NCI-H1417 treated with DMSO at 0.1 percent for 48 hours (cell line): ENCODE measurements around the gene SYNDIG1.

Source experiments
- DNase-seq: peaks from one replicate; lab custom pipeline; 2025; lab: John Stamatoyannopoulos, UW

SYNDIG1 gene

DNA sequence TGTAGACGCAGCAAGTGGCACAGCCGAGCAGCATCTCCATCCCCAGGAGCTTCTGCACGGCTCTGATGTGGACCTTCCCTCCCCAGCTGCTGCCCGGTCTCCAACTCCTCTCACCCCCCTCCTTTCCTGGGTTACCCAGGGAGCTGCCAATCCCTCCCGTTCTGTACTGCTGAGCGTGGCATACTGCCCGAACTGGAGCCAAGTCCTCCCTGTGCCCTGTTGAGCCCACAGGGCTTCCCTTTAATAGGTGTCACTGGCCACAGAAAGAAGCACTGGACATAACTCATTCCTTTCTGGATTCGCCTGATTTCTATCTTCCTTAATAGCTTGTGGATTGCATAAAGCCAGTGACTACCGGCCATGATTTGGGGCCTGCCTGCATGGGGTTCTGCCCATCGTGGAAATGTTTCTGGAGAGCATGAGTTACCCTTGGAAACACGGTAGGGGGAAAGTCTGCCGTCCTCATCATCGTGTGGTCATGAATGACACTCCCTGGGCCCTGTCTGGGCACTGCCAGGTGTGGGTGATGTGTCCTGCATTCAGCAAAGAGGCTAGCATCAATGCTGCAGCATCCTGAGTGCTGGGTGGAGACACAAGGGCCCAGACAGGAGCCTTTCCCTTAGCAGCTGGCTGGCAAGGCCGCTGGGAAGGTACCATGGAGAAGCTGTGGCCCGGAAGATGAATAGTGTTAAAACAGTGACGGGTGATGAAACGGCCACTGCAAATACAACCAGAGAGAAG, 189.7 kb downstream of the SYNDIG1 start:
- DNase-seq, result no peak

DNA sequence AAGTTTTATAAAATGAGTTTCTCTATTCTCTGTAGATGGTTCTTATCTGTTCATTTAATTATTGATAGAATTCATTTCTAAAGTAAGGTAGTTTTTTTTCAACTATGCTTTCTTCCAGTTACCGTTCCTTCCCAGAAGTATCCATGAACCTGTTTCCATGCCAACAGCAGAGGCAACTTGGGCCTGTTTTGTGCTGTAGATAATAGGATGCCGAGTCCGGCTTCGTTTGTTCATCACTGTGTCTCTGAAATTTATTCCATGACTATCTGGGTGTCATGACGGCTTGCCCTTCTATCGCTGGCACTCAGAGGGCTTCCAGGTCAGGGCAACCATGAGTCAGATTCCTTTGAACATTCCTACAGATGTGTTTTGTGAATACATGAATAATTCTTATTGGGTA, 190.4 kb downstream of the SYNDIG1 start:
- DNase-seq, result no peak

DNA sequence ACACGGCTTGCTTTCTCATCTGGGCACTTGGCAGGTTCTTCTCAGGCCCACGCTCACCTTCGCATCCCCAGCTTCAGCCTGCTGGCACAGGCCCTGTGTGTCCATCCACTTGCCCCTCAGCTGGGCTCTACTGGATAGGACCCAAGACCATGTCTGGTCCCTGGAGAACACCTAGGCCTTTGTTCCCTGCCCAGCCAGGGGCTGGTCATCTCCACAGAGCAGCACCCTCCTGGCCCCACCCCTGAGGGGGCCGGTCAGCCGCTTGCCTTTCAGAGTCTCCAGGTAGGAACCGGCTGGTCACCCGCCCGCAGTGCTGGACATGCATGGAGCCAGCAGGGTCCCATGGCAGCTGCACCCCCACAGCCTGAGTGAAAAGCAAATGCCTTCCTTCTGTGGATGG, 191.2 kb downstream of the SYNDIG1 start:
- DNase-seq, result no peak

DNA sequence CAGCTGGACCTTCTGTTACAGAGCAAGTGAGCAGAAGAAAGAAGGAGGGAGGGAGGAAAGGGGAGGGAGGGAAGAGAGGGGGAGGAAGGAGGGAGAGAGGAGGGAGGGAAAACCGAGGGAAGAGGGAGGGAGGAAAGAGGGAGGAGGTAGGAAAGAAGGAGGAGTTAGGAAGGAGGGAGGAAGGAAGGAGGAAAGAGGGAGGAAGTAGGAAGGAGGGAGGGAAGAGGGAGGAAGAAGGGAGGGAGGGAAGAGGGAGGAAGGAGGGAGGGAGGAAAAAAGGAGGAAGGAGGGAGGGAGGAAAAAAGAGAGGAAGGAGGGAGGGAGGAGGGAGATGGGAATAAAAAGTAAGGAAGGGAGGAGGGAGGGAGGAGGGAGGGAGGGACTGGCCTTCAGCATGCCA, 191.8 kb downstream of the SYNDIG1 start:
- no peak for DNase-seq

- no peak for DNase-seq
Measured at GRCh38 chr20:24662322-24662721, 192.9 kb downstream of the SYNDIG1 start.

DNA sequence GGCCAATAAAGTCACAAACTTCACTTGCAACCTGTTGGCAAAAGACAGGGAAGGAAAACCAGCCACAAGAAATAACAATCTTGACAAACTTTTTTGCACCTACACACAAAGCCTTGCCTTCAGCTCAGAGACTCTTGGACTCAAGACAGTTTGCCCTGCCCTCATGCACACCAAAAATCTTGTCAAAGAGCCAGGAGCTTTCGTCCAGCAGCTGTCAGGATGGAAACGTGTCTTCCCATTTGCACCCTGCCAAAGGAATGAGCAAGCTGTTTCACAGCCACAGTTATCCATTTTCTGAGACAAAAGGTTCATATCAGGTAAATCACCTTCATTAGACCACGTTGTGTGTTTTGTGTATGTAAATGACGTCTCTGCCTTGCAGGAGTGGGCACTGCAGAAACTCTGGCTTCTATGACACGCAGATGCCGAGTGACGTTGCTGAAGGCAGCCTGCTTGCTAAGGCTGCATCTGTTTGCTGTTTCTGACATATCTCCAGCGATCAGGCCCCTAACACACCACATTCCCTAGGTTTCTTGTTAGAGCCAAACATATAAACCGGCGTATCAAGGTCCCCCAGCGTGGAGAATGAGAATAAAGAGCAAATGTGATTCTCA, 193.4 kb downstream of the SYNDIG1 start:
- no peak for DNase-seq

DNA sequence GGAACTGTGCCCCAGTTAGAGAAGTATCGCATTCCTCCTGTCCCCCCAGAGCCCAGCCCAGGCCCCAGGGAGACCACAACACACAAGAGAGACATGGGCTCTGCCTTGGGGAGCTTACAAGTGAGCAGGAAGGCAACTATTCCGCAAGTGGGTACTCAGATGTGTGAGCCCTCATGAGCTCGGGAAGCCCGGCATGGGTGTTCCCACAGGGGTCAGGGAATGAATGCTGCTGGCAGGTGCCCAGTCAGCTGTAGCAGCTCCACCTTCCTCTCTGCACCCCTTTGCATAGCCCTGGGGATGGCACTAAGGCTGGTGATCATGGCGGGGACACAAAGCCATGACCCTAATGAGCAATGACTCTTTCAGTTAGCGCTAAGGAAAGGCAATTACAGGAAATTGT, 194.1 kb downstream of the SYNDIG1 start:
- no peak for DNase-seq

DNA sequence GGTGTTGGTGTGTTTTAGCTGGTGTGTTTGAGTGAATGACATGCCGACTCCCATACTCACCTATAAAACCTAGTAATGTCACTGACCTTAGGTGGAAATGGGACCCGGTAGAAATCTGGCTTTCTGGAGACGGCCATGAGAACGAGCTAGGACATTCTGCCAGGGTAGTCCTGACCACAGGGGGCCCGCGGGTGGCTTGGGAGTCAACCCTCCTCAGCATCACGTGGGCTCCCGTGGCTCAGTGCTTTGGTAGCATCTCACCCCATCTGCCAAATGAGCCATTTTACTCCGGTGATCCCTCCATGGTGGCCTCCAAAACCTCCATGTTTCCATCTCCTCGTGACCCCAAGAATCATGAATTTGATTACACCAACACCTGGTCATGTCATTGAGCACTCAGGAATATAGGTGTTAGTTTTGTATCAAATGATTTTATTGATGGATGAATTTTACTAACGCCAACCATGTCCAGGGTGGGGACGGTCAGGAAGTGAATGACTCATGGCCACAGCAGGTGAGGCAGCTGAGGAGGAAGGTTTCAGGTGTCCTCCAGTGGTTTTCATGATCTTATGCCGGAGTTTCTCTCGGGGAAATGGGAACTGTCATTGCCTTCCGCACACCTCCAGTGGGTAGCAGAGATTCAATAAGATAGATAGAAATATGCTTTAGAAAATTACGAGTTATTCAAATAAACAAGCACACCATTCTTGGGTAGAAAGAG, 195.0 kb downstream of the SYNDIG1 start:
- DNase-seq, result no peak

DNA sequence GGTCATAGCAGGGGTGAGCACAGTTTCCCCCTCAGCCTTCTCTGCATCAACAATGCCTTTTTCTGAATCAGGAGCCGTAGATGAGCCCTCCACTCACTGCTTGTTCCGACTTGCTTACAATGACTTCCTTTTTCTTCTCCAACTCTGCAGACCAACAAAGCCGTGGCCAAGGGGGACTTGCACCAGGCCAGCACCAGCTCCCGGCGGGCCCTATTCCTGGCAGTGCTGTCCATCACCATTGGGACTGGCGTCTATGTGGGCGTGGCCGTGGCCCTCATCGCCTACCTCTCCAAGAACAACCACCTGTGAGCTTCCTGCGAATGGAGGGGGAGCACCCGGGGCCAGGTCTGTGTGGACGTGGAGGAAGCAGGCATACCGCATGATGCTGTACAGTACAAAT, 195.8 kb downstream of the SYNDIG1 start:
- DNase-seq, result no peak

- DNase-seq, result no peak
Measured at GRCh38 chr20:24665741-24666191, 196.3 kb downstream of the SYNDIG1 start.

GRCh38 chr20:24667689-24668383, 198.4 kb downstream of the SYNDIG1 start:
- no peak for DNase-seq

GRCh38 chr20:24668384-24668702, 198.9 kb downstream of the SYNDIG1 start:
- DNase-seq, result no peak

GRCh38 chr20:24668791-24669190, 199.4 kb downstream of the SYNDIG1 start:
- no peak for DNase-seq

- no peak for DNase-seq
Measured at GRCh38 chr20:24669701-24670100, 200.3 kb downstream of the SYNDIG1 start.

GRCh38 chr20:24670341-24670872, 201.0 kb downstream of the SYNDIG1 start:
- DNase-seq, result no peak

- DNase-seq, result no peak
Measured at GRCh38 chr20:24670981-24671380, 201.6 kb downstream of the SYNDIG1 start.

DNA sequence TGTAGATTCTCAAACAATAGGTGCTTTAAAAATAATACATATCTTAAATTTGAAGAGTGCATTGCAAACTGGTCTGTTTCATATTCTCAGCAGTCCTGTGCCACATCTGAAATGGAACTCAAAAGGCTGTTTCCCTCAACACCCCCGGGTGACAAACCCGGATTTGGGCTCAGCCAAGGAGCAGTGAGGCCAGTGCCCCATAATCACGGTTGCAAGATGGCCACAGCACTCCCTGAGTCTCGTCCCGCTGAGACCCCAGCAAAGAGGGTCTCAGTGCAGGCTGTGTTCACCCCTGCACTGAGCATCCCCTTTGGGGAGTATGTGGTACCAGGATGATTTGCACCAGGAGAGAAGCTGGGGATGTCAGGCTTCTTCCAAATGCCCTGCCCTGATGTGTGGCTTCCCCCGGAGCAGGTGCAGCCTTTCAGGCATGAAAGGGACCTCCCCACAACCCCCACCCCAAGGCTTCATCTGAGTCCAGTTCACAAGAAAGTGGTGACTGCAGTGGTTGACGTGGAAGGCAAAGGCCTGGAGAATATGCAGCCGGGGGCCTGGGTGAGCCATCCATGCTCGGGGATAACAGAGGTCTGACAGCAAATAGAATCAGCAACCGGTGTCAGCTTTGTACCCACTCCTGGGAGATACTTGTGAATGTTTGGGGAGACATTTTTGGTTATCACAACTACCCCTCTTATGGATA, 202.9 kb downstream of the SYNDIG1 start:
- DNase-seq, result no peak

DNA sequence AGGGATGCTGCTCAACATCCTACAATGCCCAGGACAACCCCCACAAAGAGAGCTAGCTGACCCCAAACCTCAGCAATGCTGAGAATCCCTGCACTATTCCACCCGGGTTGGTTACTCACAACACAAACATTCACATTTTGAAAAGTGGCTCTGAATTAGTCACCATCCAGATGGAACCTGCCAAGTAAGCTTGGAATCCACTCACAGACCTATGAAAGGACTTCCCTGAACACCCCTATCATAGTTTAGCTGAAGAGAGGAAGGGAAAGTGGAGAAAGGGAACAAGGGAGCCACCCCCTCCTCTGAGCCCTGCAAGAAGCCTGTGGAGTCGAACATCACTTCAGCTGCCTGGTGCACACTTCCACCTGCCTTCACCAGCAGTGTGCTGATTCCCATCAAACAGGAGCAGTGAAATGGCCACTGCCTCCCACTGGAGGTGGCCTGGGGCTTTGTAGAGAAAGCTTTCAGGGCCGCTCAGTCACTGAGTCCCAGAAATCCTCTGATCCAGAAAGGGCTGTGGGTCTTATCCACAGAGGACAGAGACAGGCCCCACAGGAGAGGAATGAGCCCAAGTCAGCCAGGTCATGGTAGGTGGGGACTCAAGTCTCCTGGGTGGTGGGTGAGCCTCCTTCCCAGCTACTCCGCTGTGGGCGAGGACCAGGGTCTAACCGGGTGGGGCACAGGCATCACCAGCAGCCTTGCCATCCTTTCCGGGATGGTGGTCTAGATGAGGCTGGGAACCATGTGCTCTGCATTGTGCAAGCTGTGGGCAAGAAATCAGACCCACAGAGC, 203.7 kb downstream of the SYNDIG1 start:
- DNase-seq, result no peak

DNA sequence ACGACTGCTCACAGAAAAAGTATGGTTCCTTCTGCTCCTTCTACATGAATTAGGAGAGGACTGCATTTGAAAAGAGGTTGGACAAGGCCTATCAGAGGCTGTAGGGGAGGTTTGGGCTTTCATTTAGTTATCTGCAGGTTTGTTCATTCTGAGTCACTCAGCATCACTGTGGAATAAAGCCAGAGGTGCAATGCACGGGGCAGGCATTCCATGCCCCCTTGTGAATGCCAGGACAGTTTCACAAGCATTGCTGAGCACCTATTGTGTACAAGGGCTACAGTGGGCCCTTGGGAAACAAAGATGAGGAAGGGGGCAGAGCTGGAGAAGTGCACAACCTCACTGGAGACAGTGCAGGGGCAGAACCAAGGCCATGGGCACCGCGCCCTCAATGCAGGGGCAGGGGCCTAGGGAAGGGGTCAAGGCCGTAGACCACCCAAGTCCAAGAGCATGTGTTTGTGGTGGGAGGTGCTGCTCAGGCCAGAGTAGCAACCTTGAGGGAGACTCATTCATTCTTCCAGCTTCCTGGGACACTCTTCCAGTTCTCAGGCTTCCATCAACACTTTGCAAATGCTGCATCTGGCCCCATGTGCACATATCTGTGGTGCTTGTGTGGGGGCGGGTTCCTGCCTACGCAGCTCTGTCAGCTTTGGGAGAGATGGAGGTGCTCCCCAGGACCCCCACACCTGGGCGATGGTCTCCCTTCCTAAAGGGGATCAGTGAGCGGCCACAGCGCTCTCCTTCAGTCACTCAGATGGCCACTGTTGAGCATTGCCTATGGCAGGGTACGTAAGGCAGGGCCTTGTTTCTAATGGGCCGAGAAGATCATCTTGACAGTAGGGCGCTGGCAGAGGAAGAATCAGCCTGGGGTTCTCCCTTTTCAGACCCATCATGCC, 204.5 kb downstream of the SYNDIG1 start:
- DNase-seq, result no peak
